H1 (cell line): ENCODE results near the gene PRC1.

Source experiments
- CBX8 ChIP-seq: fragments of 300-800, 300-1000 bp; sonication (generic); IDR thresholded peaks from 2 replicates; pipeline ENCODE4 v1.7.1; 2016; ENCODE audit warnings: low read depth, low read length, borderline replicate concordance
- EGR1 ChIP-seq: IDR thresholded peaks from 2 replicates; pipeline ENCODE4 v1.6.1; 2011; ENCODE audit warnings: low read depth, low read length, borderline replicate concordance
- POLR2A ChIP-seq, 2 experiments: IDR thresholded peaks; 1 replicate in 1 of 2; 2 replicates in 1 of 2; pipeline ENCODE4 v1.6.1; 2011; ENCODE audit warnings: low read depth in 2 of 2, low read length in 2 of 2, mild to moderate bottlenecking in 2 of 2; ENCODE audit errors: control extremely low read depth in 1 of 2
- POLR2AphosphoS5 ChIP-seq: IDR thresholded peaks from 2 replicates; pipeline ENCODE4 v1.6.1; 2011; ENCODE audit warnings: low read depth, low read length
- RBBP5 ChIP-seq: IDR thresholded peaks from 2 replicates; pipeline ENCODE4 v1.7.1; 2012; ENCODE audit warnings: low read depth, mild to moderate bottlenecking, inconsistent platforms, low read length, moderate library complexity, borderline replicate concordance
- RFX5 ChIP-seq: IDR thresholded peaks from 2 replicates; pipeline ENCODE4 v1.6.1; 2011; ENCODE audit warnings: low read depth, low read length, improper control_type of control experiment, borderline replicate concordance
- RXRA ChIP-seq: IDR thresholded peaks from 2 replicates; pipeline ENCODE4 v1.6.1; 2011; ENCODE audit warnings: low read depth, mild to moderate bottlenecking, low read length, moderate library complexity; ENCODE audit not compliant: insufficient read depth
- SP2 ChIP-seq: IDR thresholded peaks from 2 replicates; pipeline ENCODE4 v1.6.1; 2012; ENCODE audit warnings: mild to moderate bottlenecking, low read length, inconsistent platforms
- TBP ChIP-seq: IDR thresholded peaks from 2 replicates; pipeline ENCODE4 v1.6.1; 2011; ENCODE audit warnings: low read depth, low read length, improper control_type of control experiment
- TF ChIP-seq, protein P1 (sequence below), 3 experiments: IDR thresholded peaks; 1 replicate in 2 of 3; 2 replicates in 1 of 3; pipeline versions ENCODE4 v1.5.1 to v1.6.1; 2011; ENCODE audit warnings: low read length in 3 of 3, mild to moderate bottlenecking in 3 of 3, inconsistent platforms in 2 of 3, low read depth in 1 of 3, moderate library complexity in 1 of 3; ENCODE audit not compliant: insufficient read depth in 1 of 3; ENCODE audit errors: control extremely low read depth in 1 of 3
- TF ChIP-seq, protein P2 (sequence below): IDR thresholded peaks from 2 replicates; pipeline ENCODE4 v1.6.1; 2012; ENCODE audit warnings: inconsistent platforms
- TF ChIP-seq, protein P3 (sequence below): IDR thresholded peaks from 2 replicates; pipeline ENCODE4 v1.6.1; 2011; ENCODE audit warnings: low read length, improper control_type of control experiment

DNA sequence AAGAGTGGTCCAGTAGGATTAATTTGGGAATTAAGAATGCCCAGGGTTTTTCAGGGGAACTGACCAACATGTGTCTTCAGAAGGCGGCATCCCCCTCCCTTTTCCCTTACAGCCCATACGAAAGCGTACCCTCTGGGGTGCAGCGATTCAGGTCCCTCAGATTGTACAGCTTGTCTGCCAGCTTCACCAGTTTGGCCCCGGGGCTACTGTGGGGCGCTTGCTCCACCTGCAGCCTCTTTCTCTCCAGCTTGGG lies 62.8 kb downstream of the PRC1 start:
- TF ChIP-seq POLR2A (IDR thresholded peaks at IDR 0.05; ENCODE audit: control extremely low read depth in 1 of 2, low read depth in 2 of 2, low read length in 2 of 2) = no peak
- no peak for TF ChIP-seq POLR2AphosphoS5
- TF ChIP-seq, protein P1, sequence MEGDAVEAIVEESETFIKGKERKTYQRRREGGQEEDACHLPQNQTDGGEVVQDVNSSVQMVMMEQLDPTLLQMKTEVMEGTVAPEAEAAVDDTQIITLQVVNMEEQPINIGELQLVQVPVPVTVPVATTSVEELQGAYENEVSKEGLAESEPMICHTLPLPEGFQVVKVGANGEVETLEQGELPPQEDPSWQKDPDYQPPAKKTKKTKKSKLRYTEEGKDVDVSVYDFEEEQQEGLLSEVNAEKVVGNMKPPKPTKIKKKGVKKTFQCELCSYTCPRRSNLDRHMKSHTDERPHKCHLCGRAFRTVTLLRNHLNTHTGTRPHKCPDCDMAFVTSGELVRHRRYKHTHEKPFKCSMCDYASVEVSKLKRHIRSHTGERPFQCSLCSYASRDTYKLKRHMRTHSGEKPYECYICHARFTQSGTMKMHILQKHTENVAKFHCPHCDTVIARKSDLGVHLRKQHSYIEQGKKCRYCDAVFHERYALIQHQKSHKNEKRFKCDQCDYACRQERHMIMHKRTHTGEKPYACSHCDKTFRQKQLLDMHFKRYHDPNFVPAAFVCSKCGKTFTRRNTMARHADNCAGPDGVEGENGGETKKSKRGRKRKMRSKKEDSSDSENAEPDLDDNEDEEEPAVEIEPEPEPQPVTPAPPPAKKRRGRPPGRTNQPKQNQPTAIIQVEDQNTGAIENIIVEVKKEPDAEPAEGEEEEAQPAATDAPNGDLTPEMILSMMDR (IDR thresholded peaks at IDR 0.05; ENCODE audit: control extremely low read depth in 1 of 3, insufficient read depth in 1 of 3, low read depth in 1 of 3, low read length in 3 of 3) = no peak
- no peak for TF ChIP-seq EGR1
- no peak for TF ChIP-seq RXRA
- no peak for TF ChIP-seq SP2
- no peak for TF ChIP-seq CBX8
- TF ChIP-seq, protein P2, sequence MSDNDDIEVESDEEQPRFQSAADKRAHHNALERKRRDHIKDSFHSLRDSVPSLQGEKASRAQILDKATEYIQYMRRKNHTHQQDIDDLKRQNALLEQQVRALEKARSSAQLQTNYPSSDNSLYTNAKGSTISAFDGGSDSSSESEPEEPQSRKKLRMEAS = no peak
- TF ChIP-seq TBP = no peak
- no peak for TF ChIP-seq RFX5
- TF ChIP-seq, protein P3, sequence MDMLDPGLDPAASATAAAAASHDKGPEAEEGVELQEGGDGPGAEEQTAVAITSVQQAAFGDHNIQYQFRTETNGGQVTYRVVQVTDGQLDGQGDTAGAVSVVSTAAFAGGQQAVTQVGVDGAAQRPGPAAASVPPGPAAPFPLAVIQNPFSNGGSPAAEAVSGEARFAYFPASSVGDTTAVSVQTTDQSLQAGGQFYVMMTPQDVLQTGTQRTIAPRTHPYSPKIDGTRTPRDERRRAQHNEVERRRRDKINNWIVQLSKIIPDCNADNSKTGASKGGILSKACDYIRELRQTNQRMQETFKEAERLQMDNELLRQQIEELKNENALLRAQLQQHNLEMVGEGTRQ = no peak
- TF ChIP-seq RBBP5 = no peak
